GM21447 (cell line): Measurements from ENCODE around the gene CKS1B.

Experiments
- ATAC-seq: cut with Tn5 transposase; IDR thresholded peaks from one replicate; pipeline ENCODE4 v1.9.1; 2021; ENCODE audit not compliant: unreplicated experiment

CKS1B gene

DNA sequence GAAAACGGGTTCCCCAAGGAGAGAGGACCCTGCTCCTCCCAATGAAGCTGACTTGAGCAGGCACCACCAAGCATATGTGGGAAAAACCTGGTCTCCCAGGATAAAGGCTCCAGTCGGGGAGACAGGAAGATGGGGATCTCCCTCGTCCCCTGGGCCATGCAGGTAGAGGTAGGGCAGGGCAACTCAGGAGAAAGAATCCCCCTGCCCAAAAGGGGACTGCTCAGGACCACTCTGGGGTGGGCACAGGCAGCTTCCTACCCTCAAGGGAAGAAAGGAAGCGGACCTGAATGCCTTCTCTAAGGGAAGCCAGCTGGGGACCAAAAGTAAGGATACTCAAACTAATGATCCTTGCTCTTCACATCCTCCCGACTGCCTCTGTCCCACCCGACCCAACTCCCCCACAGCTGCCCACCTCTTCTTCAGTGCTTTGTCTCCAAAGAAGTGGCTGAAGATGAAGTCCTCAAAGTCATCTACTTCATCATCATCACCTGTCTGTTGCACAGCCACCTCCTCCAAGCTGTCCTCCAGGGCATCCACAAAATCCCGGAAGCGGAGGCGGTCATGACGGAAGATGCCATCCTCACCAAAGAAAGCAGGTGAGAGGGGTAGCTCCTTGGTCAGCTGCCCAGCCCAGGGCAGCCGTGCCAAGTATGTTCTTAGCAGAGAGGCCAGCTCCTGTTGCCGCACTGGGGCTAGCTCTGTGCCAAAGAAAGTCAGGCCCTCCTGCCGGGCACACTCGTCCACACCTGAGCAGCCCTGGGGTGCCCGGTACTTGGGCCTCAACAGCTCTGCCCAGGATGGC is 29.1 kb upstream of the CKS1B start:
- ATAC-seq: no peak

DNA sequence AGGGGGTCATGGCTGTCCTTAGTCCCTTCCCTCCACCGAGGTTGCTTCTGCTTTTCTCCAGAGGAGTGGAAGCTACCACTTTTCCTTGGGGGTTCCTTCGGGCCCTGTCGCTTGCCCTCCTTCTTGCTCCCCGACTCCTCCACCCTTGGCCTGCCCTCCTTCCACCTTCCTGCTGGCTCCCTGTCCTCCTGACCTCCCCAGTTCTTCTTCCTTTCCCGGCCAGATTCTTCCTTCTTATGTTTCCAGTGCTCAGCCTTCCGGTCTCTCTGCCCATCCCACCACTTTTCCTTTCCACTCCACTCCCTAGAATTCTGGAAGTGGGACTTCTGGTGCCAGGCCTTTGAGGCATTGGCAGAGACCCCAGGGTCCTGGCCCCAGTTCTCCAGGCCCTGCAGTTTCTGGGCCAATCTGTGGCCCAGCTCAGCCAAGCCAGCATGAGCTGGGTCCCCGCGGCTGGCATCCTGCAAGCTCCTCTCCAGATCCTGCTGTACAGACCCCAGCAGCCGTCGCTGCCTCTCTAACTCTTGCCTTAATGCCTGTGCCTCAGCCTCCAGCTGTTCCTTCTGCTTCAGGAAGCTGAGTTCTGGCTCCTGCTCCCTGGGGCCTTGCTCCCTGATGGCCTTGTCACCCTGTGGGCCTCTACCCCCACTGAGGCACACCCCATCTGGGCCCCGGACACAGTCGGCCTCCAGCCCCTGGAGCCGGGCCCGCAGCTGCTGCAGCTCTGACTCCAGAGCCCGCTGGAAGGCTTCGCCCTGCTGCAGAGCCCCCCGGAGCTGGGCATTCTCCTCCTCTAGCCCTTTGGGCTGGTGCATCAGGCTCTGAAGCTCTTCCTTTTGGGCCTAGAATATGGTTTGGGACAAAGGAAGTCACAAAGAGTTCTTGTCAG is 28.3 kb upstream of the CKS1B start:
- no peak for ATAC-seq

DNA sequence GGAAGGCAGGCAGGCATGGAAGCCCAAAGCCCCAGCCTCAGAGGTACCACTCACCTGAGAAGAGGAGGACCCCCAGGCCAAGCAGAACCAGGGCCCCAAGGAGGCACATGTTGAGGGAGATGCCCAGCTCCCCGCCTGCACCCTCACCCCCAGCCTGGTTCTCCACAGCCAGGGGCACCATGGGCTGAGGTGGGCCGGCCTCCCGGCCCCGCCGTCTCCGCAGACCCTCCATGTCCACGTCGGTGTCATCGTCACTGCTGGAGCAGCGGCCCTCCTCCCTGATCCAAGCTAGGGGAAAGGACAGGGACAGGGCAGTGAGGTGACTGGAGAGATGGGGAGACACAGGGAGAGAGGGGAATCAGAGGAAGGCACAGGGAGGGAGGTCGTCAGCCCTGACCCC is 26.4 kb upstream of the CKS1B start:
- no peak for ATAC-seq

GRCh38 chr1:154951901-154952657 is 22.4 kb upstream of the CKS1B start:
- no peak for ATAC-seq

- ATAC-seq: no peak
These were observed 21.8 kb upstream of the CKS1B start for GRCh38 chr1:154952664-154953063.

- ATAC-seq: no peak
These were observed 20.9 kb upstream of the CKS1B start for GRCh38 chr1:154953611-154954038.

DNA sequence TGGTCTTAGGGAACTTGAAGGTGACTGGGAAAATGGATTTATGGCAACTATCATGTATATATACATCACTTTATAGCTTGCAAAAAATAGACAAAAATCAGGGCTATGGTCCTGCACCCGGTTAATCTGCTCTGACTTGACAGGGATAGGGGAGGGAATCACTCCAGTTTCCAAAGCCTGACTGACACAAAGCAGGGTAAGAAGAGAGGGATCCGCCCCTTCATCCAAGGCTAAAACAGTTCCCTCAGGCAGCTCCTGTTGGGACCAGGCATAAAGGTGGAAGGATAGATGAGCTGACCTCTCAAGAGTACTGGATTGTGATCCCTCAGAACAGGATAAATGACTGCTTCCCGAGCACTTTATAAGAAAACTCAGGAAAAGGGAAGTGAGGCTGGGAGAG is 19.9 kb upstream of the CKS1B start:
- ATAC-seq: no peak

DNA sequence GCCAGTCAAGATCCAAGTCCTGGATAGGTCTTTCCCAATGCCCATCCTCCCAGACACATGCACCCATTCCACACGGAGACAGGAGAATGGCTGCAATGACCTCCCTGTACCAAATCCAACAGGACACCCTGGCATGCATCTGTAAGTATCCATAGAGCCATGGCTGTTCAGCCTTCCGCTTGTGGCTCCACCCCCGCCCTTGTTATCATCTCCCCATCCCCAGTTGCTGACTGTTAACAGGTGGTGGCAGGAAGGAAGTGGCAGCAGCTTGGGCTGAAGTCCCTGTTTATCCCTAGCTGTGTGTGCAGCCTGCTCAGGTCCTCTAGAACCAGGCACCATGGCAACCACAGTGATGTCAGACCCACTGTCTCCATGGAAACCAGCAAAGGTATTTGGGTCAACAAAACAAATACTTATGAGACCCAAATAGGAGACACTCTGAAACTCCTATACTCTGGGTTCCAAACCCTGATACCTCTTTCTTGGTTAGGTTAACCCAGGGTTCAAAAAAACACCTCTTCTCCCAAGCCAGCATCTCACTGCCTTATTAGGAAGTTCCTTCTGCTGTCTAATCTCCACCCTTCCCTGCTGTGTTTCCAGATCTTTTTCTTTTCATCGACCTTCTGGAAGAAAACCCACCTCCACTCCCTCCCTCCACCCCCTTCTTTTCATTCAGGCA is 19.3 kb upstream of the CKS1B start:
- peak; percentile 54 for ATAC-seq

DNA sequence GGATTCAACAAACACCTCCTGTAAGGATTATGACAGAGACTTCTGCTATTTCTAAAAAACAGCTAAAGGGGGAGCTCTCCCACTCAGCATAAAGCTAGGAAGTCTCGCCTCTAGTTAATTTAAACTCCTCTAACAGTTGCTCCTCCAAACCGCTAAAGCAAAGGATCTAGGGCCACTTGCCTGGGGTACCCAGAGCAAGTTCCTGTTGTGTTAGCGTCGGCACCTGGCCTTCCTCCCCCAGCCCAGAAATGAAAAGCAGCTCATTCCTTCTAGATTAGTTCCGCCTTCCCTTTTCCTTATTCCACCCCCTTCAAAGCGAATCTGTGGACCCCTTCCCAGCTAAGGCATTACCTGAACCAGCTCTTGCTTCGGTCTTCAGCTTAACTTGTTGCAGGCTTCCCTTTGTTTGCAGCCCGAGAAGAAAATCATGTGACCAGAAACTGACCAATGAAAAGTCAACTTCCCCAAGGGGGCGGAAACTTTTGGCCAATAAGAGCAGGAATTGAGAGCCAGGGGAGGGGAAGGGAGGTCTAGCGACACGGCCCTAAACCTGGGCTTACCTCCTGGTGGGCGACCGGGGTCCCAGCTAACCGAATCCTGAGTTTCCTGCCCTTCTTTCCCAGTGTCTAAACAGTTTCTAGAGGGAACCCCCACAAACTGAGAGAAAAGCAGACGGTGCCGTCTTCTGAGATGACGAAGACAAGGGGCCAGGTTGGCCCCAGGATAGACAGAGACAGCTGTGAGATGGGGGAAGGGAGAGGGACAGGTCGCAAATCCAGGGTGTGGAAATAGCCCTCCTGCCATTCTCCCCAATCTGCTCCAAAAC is 18.6 kb upstream of the CKS1B start, which contains the start of gene PBXIP1:
Gene PBXIP1, minus strand, starts transcription at position 382 of the 826 bp plus-strand sequence. CDS start 2,378 bp downstream, outside the sequence.
- peak; percentile 62 for ATAC-seq

- no peak for ATAC-seq
These were observed 17.9 kb upstream of the CKS1B start for GRCh38 chr1:154956544-154956941.

DNA sequence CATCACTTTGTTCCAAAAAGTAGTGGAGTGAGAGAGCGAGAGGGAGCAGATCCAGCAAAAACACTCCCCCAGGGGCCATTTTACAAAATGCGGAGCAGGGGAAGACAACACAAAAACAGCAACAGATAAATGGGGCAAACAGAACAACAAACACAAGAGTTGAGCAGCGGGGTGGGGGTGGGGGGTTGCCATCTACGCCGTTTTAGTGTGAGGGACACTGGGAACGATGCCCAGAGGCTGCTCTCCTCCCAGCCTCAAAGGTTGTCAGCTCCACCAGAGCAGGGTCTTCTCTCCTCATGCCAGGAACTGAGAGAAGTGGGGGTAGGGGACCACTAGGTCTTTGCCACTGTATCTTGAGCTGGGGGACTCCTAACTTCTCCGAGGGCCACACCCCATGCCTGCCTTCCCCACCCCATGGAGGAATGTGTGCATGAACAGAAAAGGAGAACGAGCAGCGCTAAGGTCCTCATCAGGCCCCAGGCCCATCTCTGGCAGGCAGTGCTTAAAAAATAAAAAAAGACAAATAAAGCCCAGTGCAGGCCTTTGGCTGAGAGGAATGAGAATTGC is 17.3 kb upstream of the CKS1B start:
- no peak for ATAC-seq

DNA sequence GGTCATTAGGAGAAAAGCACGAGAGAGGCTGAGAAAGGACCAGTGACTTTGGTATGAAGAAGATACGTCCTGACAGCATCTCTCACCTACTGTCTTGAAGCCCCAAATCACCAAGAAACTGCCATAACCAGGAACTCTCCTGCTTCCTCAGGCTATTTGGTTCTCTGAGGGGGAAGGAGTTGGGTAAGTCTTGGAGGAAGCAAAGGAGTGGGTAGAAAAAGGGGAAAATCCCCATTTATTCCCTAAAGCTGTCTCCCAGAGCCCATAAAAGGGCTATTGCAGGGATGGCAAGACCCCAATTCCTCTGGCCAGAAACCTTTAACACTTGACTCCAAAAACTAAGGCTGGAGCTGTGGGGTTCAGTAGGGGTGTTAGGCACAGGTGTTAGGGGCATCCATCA is 16.4 kb upstream of the CKS1B start:
- ATAC-seq: no peak

- ATAC-seq: no peak
These were observed 15.6 kb upstream of the CKS1B start for GRCh38 chr1:154958681-154959425.

DNA sequence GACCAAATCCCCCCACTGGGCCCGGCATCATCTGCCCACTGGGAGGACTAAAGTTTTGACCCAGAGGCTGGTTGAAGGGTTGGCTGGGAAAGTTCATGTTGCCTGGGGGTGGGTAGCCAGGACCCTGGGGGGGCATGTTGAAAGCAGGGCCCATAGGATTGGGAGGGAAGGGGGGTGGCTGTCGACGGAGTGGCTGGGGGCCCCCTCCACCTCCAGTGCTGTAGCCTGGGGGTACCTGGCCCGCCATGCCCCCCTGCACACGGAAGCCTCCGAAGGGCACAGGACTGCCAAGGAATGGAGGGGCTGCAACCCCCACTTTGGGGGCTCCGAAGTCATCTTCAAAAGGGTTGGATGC is 15.1 kb upstream of the CKS1B start:
- ATAC-seq: no peak

- no peak for ATAC-seq
These were observed 13.9 kb upstream of the CKS1B start for GRCh38 chr1:154960446-154961136.

DNA sequence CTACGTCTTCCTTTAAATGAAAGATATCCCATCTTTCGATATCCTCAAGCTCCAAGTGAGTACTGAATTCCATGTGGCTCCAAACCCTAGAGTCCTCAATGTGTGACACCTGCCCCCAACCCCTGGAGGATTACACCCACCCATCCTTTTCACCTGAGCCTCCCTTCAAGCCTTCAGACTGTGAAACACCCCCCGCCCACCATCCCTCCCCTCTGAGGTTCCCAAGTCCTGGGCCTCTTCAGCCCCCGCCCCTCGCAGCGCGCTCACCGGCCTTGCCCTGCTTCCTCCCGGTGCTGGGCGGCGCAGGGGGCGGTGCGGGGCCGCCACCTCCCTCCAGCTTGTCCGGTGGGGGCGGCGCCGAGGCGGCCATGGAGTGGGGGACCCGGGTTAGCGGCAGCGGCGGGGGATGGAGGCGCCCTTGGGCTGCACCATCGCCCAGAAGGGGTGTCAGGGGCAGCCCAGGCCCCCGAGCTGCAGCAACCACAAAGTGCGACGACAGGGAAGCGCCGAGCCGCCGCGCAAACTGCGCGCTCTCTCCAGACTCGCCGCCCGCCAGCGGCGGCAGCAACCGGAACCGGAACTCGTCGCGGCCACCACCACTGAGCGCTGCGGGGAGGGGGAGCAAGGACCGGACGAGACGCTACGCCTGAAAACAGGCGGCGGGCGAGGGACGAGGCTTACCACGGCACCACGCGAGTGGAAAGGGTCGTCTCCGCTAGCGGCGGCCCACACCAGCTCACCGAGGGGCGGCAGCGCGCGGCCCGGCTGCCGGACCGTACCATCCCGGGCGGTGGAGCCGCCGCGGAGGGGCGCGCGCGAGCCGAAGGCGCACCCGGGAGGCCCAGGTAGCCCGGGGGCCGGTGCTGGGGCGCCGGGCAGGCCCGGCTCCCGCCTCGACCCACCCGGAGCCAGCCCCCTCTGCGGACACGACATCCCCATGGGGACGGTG is 13.0 kb upstream of the CKS1B start, which contains the start of gene PYGO2:
Gene PYGO2, minus strand, starts transcription at position 576 of the 949 bp plus-strand sequence. Its CDS starts 206 bp downstream, at position 370.
- ATAC-seq: peak; percentile 68

DNA sequence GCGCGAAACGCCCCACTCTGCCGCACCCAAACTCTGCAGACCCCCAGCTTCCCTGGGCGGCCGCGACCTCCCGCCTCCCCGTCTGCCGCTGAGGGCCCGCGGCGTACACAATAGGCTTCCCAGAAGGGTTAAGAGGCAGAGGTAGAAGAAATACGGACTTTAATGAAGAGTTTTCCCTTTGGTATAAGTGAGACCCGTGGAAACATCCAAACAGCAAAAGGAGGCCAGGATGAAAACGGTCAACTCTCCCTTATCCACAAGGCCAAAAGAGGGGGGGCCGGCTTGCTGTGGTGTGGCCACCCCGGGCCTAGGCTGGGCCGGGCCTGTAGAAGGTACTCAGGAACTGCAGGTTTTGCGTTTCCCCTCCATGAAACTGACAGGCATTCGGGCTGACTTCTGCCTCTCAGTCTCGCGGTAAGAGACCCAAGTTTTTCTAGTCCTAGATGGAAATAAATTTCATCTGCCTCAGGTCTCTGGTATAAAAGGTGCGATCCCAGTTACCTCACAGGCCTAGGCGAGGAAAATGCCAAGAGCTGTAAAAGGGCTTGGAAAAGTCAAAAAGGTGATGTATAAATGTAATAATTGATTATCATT is 12.2 kb upstream of the CKS1B start:
- peak; percentile 14 for ATAC-seq
